Lower leg skin (tissue), 3 donors: ENCODE results near the gene PAK4.

Experiments used
- POLR2A ChIP-seq, 2 donors: fragments of 450-650 bp; IDR thresholded peaks; one replicate each; pipeline ENCODE4 v1.6.1; 2016 to 2017; ENCODE audit warnings: antibody characterized with exemption in 2 of 2, mild to moderate bottlenecking in 1 of 2, moderate library complexity in 1 of 2
- TF ChIP-seq, protein P1 (sequence below), 3 donors: fragments of 450-650 bp; IDR thresholded peaks; one replicate each; pipeline ENCODE4 v1.5.1; 2016; ENCODE audit warnings: antibody characterized with exemption in 3 of 3, mild to moderate bottlenecking in 3 of 3, moderate library complexity in 2 of 3

DNA sequence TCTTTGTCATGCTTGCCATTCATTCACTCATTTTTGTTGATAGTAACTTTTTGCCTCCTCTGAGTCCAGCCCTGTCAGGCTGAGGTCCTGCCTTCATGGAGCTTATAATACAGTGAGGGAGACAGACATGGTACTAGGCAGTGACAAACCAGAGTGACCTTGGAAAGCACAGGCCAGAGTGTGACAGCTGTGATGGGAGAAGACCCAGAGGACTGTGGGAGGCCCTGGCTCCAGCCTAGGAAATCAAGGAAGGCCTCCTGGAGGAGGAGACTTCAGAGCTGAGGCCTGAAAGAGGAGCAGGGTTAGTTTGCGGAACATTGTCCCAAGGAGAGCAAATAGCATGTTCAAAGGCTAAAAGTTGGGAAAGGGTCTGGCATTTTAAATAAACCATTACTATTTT lies 20.5 kb downstream of the PAK4 start:
- TF ChIP-seq, protein P1, sequence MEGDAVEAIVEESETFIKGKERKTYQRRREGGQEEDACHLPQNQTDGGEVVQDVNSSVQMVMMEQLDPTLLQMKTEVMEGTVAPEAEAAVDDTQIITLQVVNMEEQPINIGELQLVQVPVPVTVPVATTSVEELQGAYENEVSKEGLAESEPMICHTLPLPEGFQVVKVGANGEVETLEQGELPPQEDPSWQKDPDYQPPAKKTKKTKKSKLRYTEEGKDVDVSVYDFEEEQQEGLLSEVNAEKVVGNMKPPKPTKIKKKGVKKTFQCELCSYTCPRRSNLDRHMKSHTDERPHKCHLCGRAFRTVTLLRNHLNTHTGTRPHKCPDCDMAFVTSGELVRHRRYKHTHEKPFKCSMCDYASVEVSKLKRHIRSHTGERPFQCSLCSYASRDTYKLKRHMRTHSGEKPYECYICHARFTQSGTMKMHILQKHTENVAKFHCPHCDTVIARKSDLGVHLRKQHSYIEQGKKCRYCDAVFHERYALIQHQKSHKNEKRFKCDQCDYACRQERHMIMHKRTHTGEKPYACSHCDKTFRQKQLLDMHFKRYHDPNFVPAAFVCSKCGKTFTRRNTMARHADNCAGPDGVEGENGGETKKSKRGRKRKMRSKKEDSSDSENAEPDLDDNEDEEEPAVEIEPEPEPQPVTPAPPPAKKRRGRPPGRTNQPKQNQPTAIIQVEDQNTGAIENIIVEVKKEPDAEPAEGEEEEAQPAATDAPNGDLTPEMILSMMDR (IDR thresholded peaks at IDR 0.05) = no peak
- TF ChIP-seq POLR2A (IDR thresholded peaks at IDR 0.05) = no peak
